Glomerular visceral epithelial cell (primary cell): ENCODE data around the gene PINK1.
"Not testable (repeated sequence)": the region's sequence is repeated elsewhere in the genome, so short reads cannot be mapped to it uniquely, and the experiment has no call there.

Experiments
- DNase-seq: peaks from one replicate; pipeline ENCODE4 v3.0.0-alpha.2; 2016; ENCODE audit errors: extremely low spot score

Gene PINK1

DNA sequence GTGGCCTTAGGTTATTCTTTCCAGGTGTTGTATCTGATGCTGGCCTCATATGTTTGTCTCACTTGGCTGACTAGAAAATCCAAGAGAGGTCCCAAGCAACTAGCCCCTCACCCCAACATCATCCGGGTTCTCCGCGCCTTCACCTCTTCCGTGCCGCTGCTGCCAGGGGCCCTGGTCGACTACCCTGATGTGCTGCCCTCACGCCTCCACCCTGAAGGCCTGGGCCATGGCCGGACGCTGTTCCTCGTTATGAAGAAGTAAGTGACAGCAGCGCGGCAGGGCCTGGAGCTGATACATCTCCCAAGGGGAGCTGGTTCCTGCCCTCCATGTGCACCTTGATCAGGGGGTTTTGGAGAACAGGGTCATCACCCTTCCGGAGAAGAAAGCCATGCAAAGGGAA is 11.2 kb downstream of the PINK1 start:
- DNase-seq = no peak

DNA sequence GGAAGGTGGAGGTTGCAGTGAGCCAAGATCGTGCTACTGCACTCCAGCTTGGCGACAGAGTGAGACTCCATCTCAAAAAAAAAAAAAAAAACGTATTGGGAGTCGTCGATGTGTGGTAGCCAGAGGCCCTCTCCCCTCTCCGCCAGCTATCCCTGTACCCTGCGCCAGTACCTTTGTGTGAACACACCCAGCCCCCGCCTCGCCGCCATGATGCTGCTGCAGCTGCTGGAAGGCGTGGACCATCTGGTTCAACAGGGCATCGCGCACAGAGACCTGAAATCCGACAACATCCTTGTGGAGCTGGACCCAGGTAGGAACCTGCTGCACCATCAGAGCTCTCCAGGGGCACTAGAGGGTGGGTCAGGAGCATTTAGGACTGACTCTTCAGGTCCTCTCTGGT is 12.2 kb downstream of the PINK1 start:
- no peak for DNase-seq

DNA sequence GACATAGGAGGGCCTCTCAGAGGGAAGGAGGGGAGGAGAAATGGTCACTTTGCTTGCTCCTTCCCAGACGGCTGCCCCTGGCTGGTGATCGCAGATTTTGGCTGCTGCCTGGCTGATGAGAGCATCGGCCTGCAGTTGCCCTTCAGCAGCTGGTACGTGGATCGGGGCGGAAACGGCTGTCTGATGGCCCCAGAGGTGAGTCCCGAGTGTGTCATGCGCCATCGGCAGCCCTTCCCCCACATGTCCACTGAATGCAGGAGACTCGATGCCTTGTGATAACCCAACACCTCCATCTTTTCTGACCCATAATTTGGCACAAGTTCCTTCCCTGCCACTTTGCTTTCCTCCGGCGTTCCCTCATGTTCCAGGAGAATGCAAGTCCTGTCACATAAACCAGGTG is 15.2 kb downstream of the PINK1 start:
- no peak for DNase-seq

DNA sequence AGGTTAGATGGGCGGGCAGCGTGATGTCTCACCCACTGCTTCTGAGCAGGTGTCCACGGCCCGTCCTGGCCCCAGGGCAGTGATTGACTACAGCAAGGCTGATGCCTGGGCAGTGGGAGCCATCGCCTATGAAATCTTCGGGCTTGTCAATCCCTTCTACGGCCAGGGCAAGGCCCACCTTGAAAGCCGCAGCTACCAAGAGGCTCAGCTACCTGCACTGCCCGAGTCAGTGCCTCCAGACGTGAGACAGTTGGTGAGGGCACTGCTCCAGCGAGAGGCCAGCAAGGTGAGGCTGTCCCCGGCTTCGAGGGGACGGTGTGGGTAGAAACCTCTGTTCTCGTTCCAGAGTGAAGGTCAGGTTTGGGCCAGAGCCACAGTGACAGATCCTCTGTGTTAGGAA is 15.7 kb downstream of the PINK1 start:
- no peak for DNase-seq

DNA sequence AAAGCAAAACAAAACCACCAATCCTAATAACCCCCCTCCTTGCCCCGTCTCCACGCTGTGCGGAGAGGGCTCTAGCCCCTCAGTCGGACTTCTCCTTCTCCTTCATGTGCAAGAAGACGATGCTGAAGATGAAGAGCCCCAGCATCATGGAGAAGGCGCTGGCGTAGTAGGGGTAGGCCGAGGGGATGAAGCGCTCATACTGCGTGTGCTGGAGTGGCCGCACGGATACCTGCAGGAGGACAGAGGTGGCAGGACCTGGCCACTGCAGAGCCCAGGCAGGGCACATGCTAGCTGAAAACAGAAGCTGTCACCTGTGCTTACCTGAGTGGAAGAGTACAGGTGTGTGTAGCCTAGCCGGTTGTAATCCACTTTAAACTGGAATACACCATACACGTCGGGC is 19.0 kb downstream of the PINK1 start:
- DNase-seq = no peak

DNA sequence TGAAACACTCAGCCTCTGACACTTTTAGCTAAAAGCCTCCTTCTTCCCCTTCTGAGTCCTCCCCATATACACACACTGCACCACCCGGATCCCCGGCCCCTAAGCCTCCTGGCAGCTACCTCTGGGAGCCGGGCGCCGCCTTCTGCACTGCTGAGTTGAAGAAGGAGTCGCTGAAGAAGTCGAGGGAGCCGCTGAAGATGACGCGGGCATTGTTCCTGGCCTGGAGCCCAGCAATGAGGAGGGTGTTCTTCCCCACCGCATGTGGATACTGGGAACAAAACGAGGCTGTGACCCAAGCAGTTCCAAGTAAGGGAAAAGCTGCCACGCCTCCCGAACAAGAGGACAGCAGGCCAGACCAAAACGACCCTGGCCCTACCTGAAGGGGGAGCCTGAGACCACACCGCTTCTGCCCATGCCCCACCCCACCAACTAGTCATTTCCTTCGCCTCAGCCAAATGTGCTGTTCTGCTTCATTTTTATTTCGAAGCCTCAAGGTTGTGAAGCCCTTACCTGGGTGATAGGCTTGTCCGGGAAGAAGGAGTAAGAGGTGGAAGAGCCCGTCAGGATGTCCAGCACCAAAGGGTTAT is 20.9 kb downstream of the PINK1 start:
- no peak for DNase-seq

DNA sequence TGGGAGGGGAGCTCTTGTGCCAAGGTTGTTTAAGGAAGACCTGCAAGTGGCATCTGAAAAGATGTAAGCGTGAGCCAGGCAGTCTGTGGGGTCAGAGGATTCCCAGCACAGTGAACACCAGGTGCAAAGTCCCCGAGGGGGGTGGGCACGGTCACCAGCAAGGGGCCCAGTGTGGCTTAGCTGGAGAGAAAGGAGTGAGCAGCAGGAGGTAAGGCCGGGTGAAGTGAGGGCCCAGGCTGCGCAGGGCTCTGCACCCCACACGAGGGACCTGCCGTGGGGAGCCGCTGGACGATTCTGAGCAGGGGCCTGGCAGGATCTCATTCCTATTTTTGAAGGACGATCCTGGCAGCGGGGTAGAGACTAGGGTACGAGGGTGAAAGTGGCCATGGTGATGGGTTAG is 23.8 kb downstream of the PINK1 start:
- no peak for DNase-seq

DNA sequence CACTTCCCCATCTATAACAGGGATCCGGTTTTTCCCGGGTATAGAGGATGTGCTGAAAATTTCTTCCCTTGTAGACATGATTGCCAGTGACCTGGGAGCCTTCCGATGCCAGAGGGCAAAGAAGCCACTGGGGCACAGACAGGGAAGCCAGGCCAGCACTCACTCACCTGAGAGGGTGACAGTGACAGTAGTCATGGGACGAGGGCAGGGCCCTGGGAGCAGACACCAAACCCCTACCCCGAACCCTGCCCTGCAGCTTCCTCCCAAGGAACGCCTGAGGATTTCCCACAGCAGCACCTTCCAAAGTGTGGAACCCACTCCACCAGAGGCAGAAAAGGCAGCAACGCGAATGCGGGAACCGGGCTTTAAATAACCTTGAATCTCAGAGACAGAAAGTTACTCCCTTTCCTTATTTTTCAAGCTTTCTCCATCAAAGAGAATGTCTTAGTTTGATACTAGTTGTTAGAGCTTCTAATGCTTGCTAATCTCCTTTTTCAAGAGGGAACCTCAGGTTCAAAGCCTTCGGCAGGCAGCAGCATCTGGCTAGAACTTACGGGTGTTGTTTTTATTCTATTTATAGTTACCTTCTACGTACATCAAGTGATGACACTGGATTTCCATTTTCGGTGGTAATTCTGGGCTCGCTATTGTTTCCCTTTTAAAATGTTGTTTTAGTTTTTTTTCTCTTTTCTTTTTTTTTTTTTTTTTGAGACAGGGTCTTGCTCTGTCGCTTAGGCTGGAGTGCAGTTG is 25.1 kb downstream of the PINK1 start:
- no peak for DNase-seq

DNA sequence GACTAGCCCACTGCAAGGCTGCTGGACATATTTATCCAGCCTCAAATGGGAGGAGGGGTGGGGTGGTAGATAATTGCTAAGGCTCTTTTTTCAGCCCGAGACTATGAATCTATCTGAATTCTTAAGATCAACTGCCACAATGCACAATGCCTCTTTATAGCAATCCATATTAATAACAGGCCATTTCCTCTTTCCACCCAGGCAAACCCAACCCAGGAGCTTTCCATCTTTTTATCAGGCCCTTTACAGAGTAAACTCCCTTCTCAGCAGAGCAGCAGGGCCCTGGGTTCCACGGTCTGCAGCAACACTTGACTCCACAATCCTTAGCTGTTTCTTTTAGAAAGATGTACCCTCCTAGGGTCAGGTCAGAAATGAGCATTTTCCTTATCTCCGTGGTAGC is 27.1 kb downstream of the PINK1 start:
- DNase-seq = no peak

DNA sequence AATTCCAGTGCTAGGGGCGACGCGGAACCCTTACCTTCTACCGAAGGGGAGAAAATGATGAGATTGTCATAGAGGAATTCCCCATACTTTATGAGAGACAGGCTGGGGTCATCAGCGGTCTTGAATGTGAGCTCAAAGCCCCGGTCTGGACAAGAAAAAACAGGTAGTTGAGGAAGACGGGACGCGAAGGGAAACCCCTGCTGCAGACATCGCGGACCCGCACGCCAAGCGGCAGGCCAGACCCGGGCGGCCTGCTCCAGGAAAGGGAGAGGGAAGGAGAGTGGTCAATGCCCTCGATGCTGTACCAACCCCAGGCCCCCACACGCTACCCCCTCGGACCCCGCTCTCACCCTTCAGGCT is 27.6 kb downstream of the PINK1 start:
- no peak for DNase-seq

DNA sequence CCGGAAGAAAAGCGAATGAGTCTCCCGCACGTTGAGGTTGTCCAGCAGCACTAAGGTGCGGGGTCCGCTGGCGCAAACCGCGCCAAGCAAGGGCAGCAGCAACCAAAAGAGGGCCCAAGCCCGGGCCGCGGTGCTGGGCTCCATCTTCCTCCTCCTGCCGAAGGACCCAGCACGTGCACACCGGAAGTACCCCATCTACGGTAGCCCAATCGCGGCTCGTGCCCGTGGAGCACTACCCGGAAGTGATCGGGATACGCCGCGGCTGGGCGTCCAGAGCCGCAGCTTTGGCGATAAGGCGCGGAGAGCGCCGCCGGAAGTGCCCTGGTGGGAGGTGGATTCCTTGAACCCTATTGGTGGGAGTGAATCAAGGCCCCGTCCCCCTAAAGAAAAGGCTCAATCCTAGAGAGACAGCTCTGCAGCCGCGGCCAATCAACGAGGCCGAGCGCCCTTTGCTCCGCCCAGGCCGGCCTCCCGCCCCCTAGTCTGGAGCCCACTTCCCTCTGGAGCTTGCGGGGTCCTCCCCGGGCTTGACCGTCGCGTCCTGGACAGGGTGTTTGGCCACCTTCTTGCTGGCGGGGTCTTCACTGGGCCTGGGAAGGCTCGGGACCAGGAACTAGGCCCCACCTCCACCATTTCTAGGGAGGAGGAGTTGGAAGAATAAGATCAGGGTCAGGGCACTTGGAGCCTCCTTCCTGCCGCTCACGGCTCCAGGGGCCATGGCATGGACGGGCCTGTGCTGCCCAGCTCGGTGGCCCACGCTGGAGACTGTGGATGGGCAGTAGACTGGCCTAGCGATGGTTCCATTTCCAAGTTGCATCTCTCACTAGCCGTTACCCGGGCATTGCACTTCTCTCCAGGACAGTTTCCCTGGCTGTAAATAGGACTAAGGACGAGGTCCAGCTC is 28.2 kb downstream of the PINK1 start, which contains the start of gene DDOST:
Gene DDOST (minus strand): TSS at position 163 of the 903 bp plus-strand sequence. CDS start 19 bp downstream, at position 144.
- peak; percentile 98 for DNase-seq

DNA sequence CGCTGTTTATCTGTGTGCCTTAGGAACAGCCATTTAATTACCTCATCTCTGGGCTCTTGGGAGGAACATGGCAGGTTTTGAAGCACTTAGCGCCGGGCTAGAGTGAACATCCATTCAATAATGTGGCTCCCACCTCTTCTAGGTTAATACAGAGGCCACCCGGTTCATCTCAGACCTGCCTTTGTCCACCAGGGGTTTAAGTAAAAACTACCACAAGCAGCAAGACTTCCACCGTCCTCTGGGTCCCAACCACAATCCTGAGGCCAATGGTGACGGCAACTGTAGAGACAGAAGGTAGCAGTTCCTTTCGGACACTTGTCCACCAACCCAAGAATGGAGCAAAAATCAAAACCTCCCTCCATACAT is 28.8 kb downstream of the PINK1 start:
- no peak for DNase-seq

DNA sequence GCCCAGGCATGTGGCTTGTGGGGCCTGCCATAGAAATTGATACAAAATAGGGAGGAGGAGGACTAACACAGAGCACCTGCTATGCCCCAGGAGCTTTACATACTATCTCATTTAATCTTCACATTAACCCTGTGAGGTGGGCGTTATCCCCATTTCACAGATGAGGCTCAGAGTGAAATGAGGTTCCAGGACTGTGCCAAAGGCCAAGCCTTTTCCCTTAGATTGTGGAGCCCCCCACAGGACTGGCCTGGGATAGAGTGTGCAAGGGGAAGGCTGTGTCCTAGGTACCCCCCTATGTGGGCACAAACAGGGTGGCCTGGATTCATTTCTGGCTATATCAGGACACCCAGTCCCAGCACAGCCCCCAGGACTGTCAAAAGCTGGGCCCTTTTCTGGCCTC is 30.1 kb downstream of the PINK1 start:
- DNase-seq = no peak

DNA sequence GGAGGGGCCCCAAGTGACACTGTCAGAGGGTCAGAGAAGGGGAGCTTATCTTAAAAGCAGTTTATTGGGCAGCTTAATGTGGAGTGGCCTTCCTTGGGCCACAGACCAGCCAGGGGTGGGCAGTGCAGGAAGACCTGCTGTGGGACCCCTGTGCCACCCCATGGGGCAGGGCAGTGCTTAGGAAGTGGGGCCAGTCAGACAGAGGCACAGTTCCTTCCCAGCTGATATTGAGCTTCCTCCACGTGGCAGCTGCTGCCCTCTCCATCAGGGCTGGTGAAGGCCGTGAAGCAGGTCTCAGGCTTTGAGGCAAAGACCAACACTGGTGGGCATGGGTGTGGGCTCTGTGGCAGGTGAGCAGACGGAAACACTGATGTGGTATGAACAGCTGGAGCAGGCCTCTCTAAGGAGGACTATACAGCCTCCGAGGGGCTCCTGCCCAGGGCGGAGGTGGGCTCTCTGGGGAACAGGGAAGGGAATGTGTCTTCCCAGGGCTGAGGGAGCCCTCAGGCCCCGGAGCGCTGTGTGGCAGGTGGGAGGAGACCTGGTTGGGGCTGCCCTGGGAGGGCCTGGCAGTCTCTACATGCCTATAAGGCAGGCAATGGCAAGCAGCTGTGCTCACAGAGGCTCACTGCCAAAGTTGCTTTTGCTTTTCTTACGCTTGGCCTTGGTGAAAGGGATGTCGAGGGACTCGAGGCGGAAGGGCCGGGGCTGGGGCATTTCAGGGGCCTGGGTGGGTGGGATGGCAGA is 30.9 kb downstream of the PINK1 start:
- DNase-seq = no peak

DNA sequence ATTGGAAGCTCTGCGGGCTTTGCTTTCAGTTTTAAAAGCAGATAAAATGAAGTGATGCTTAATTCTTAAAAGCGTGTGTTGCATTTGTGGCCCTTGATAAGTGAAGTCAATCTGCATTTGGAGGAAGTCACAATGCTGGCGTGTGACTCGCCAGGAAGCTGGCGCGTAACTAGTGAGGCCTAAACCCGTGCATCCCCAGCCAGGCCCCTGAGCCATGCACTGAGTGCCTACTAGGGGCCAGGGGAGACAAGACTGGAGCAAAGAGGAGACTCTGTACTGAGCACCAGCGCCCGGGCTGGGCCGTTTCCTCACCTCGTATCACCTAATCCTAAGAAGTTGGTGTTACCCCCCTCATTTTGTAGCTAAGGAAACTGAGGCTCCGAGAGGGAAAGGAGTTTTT is 32.5 kb downstream of the PINK1 start:
- DNase-seq = no peak

DNA sequence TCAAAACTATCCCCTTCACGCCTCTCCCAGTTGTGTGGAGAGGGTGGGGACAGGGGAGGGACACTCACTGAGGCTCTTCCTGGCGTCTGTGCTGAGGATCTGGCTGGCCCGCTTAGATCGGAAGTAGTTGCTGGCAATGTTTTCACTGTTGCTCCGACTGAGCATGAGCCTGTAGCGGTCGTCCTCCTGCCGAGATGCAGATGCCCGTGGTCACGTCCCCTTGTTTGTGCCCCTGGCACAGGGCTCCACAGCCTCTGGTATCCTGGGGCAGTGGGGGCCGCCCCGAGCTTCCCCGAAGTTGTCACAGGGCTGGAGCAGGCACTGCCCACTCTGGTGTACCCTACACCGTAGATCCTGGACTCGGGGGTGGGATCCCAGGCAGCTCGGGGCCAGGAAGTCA is 32.9 kb downstream of the PINK1 start:
- no peak for DNase-seq

DNA sequence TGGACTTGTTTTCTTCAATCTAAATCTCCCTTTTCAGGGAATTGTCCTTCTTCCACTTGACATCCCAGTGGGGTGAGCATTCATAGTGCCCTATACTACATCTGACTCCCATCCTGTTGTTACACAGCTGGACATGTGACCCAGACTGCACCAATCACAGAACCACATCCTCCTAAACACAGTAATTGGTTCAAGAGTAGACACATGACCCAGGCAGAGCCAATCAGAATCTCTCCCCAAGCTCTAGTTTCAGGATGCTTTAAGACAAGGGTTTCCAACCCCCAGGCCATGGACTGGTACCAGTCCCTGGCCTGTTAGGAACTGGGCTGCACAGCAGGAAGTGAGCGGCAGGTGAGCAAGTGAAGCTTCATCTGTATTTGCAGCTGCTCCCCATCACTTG is 33.5 kb downstream of the PINK1 start:
- peak; percentile 21 for DNase-seq

DNA sequence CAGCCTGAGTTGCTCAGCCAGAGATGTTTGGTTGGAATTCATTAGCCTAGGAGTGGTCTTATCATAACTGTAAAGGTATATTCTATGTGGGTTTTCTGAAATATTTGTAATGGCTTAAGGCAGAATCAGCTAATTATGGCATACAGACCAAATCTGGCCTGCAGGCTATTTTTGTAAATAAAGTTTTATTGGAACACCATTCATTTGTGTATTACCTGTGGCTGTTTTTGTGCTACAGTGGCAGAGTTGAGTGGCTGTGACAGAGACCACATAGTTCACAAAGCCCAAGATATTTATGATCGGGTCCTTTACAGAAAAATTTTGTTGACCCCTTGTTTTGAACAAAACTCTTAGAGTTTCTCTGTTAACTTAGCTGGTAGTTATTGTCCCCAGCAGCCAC is 35.3 kb downstream of the PINK1 start:
- no peak for DNase-seq

DNA sequence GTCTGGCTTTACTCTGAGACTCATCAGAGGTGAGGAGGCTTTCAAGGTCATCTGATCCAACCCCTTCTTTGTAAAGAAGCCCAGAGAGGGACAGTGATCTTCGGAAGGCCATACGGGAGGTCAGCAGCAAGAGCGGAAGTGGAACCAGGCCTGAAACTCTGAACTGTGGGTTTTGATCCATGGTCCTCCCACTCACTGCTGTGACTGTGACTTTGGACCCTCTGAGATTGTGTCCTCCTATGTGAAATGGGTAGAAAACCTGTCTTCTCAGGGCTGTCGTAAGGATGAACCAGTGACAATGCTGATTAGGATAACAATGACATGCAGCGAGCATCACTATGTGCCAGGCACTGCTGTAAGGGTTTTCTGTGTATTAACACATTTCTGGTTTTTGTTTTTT is 37.7 kb downstream of the PINK1 start:
- no peak for DNase-seq

DNA sequence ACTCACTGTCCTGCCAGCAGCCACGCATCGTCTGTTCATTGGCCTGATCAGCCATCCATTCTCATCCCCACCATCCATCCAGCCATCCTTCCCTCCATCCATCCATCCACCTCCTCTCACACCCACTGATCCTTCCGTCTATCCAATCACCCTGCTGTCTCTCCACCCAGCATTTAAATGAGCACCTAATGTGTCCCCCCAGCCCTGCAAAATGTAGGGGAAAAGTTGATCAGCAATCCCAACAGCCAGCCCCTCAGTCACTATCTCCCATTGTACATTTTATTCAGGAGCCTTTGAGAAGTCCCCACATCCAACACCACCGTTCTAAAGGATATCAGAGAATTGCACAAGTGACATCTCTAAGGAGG is 39.0 kb downstream of the PINK1 start:
- no peak for DNase-seq

DNA sequence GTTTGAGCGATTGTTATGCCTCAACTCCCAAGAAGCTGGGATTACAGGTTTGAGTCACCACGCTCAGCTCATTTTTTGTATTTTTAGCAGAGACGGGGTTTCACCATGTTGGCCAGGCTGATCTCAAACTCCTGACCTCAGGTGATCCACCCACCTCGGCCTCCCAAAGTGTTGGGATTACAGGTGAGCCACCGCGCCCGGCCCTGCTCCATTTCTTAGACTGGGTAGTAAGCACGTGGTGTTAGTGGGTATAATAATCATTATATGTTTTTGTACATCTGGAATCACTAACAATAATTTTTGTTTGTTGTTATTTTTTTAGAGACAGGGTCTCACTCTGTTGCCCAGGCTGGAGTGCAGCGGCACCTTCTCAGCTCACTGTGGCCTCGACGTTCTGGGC is 40.4 kb downstream of the PINK1 start:
- not testable (repeated sequence) for DNase-seq

DNA sequence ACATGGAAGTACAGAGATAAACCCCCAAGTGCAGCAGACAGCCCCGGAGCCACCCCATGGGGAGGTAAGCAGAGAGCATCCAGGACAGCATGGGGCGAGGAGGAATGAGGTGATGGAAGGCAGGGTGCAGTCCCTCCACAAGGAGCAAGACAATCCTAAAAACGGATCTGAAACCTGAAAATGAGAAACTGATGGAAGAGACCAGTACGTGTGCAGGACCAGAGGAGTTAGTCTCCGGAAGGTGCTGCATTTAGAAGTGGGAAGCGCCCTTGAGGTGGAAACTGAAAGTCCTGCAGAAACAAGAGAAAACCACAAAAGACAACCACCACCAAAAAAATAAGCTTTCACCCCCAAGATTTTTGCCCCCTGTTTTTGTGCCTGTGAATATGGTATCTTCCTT is 45.3 kb downstream of the PINK1 start:
- DNase-seq = no peak
